GM23338 (cell line): ENCODE results near the gene SRP14. TPM values are rescaled to one million over a fixed set of nuclear protein-coding genes. Genes with fewer than 3 reads are reported as not detected.

Source experiments
- ATAC-seq: fragments of 200-7000 bp; cut with Tn5 transposase; 3 replicates; pipeline ENCODE4 v1.9.1; 2020
- DNase-seq: peaks from one replicate; pipeline ENCODE4 v3.0.0-alpha.2; 2015; ENCODE audit warnings: low spot score
- H2AFZ ChIP-seq: fragments of 200-600 bp; sonication (generic); 2 replicates; pipeline ENCODE4 v1.8.0; 2016; ENCODE audit warnings: antibody characterized with exemption, mild to moderate bottlenecking, moderate library complexity
- H3F3A ChIP-seq: fragments of 200-600 bp; sonication (generic); replicated peaks from 2 replicates; pipeline ENCODE4 v1.8.0; 2017; ENCODE audit warnings: antibody characterized with exemption, mixed run types, low read depth
- H3K27ac ChIP-seq: fragments of 200-600 bp; sonication (generic); 2 replicates; pipeline ENCODE4 v1.6.1; 2016; ENCODE audit warnings: low read depth
- H3K27me3 ChIP-seq: fragments of 200-600 bp; sonication (generic); 2 replicates; pipeline ENCODE4 v1.8.0; 2016; ENCODE audit warnings: mild to moderate bottlenecking, mixed run types, moderate library complexity; ENCODE audit not compliant: insufficient read depth
- H3K36me3 ChIP-seq: fragments of 200-600 bp; sonication (generic); 2 replicates; pipeline ENCODE4 v1.8.0; 2016; ENCODE audit warnings: mild to moderate bottlenecking; ENCODE audit not compliant: insufficient read depth
- H3K4me1 ChIP-seq: fragments of 200-600 bp; sonication (generic); 2 replicates; pipeline ENCODE4 v1.8.0; 2016; ENCODE audit warnings: mild to moderate bottlenecking, moderate library complexity; ENCODE audit not compliant: insufficient read depth
- H3K4me2 ChIP-seq: fragments of 200-600 bp; sonication (generic); 2 replicates; pipeline ENCODE4 v1.7.1; 2017; ENCODE audit warnings: mixed run types
- H3K4me3 ChIP-seq: fragments of 200-600 bp; sonication (generic); 2 replicates; pipeline ENCODE4 v1.6.1; 2016; ENCODE audit warnings: mixed run types
- H3K79me2 ChIP-seq: fragments of 200-600 bp; sonication (generic); replicated peaks from 2 replicates; pipeline ENCODE4 v1.8.0; 2017; ENCODE audit warnings: mild to moderate bottlenecking; ENCODE audit not compliant: insufficient read depth
- H3K9me2 ChIP-seq: fragments of 200-600 bp; sonication (generic); 2 replicates; pipeline ENCODE4 v1.8.0; 2017; ENCODE audit not compliant: insufficient read depth
- H4K20me1 ChIP-seq: fragments of 200-600 bp; sonication (generic); replicated peaks from 2 replicates; pipeline ENCODE4 v1.8.0; 2017; ENCODE audit warnings: mild to moderate bottlenecking; ENCODE audit not compliant: insufficient read depth
- H3K27ac Mint-ChIP-seq: 2 replicates; pipeline ENCODE4 v1.8.0; 2020; ENCODE audit warnings: inconsistent platforms, mild to moderate bottlenecking, moderate library complexity, mixed read lengths
- H3K27me3 Mint-ChIP-seq: 3 replicates; pipeline ENCODE4 v1.8.0; 2022; ENCODE audit warnings: low read depth, mild to moderate bottlenecking, moderate library complexity, mixed read lengths, inconsistent platforms; ENCODE audit not compliant: insufficient read depth, poor library complexity
- H3K36me3 Mint-ChIP-seq: 3 replicates; pipeline ENCODE4 v1.8.0; 2021; ENCODE audit warnings: low read depth, mild to moderate bottlenecking, inconsistent platforms, moderate library complexity, mixed read lengths
- H3K4me1 Mint-ChIP-seq: 3 replicates; pipeline ENCODE4 v1.8.0; 2020; ENCODE audit warnings: mild to moderate bottlenecking, inconsistent platforms, mixed read lengths
- H3K4me3 Mint-ChIP-seq: 3 replicates; pipeline ENCODE4 v1.8.0; 2021; ENCODE audit warnings: moderate library complexity, mild to moderate bottlenecking, inconsistent platforms, mixed read lengths
- H3K9me3 Mint-ChIP-seq: 3 replicates; pipeline ENCODE4 v1.8.0; 2020; ENCODE audit warnings: moderate library complexity, mild to moderate bottlenecking, inconsistent platforms, mixed read lengths
- CREB1 ChIP-seq: fragments of 250-450 bp; sonication (Bioruptor Pico); IDR thresholded peaks from 2 replicates; pipeline ENCODE4 v1.5.0; 2020; ENCODE audit warnings: low read depth, mild to moderate bottlenecking, moderate library complexity
- CTCF ChIP-seq, 2 experiments: fragments of 200-600 bp in 1 of 2; sonication (generic) in 1 of 2; conservative IDR thresholded peaks; 2 replicates each; pipeline versions ENCODE4 v1.5.1 to v1.6.1; 2016 to 2017; ENCODE audit warnings: antibody characterized with exemption in 2 of 2, low read depth in 2 of 2, mild to moderate bottlenecking in 2 of 2, moderate library complexity in 1 of 2
- EZH2 ChIP-seq: fragments of 200-600 bp; sonication (generic); IDR thresholded peaks from one replicate; pipeline ENCODE4 v1.8.0; 2017; ENCODE audit warnings: antibody characterized with exemption, mild to moderate bottlenecking, low read depth; ENCODE audit not compliant: unreplicated experiment
- EZH2phosphoT487 ChIP-seq: fragments of 200-600 bp; sonication (generic); IDR thresholded peaks from one replicate; pipeline ENCODE4 v1.8.1; 2018; ENCODE audit warnings: antibody characterized with exemption; ENCODE audit not compliant: unreplicated experiment
- NANOG ChIP-seq: IDR thresholded peaks from 2 replicates; pipeline ENCODE4 v1.6.1; 2016; ENCODE audit warnings: antibody characterized with exemption, borderline replicate concordance
- REST ChIP-seq: IDR thresholded peaks from one replicate; pipeline ENCODE4 v1.6.1; 2018; ENCODE audit warnings: antibody characterized with exemption; ENCODE audit not compliant: unreplicated experiment
- ZNF114 ChIP-seq: fragments of 250-450 bp; sonication (Bioruptor Pico); IDR thresholded peaks from 2 replicates; pipeline ENCODE4 v1.5.0; 2020; ENCODE audit warnings: mild to moderate bottlenecking, moderate library complexity
- ZNF331 ChIP-seq: fragments of 250-450 bp; sonication (Bioruptor Pico); IDR thresholded peaks from 2 replicates; pipeline ENCODE4 v1.5.0; 2020; ENCODE audit warnings: low read depth, mild to moderate bottlenecking, moderate library complexity
- polyA plus RNA-seq: library from polyadenylated mRNA; unstranded; fragments of >200 nt; fragmentation: Nextera tagmentation; extraction: Ambion mirVana; gene quantifications from 2 replicates; pipeline ENCODE4 v1.2.1, GENCODE V29; 2016
- total RNA-seq: library from RNA; depleted of rRNA; stranded (reverse); fragments of >200 nt; shearing (Covaris generic); gene quantifications from 2 replicates; pipeline ENCODE4 v1.2.3, GENCODE V29; 2014

SRP14 gene
- total and polyA plus RNA-seq, 2 experiments from 2014 or later: 249 to 1,412 TPM

- Histone ChIP-seq H3K27me3 (no peaks in the 10 kb centered on the region), H3K9me2 (no peaks in the 10 kb centered on the region), H3K79me2 (no peaks in the 10 kb centered on the region), H3K4me1 (peaks cover 6% of the 10 kb centered on the region), H4K20me1 (no peaks in the 10 kb centered on the region), H3F3A (0 out of 2 replicates have a peak, but pooled peaks cover 10% of the 10 kb centered on the region), H2AFZ (no peak overlapping the region), H3K4me2 (no peak overlapping the region), H3K4me3 (no peak overlapping the region), H3K27ac (no peak overlapping the region), H3K36me3 (no peaks in the 10 kb centered on the region)
- no peaks in the 10 kb centered on the region; the same call in 2 of the 3 replicates for H3K9me3 Mint-ChIP-seq
- H3K36me3 Mint-ChIP-seq: no peaks in the 10 kb centered on the region; the same call in 2 of the 3 replicates
- ATAC-seq: peak; percentile 21
- no peak overlapping the region for H3K27ac Mint-ChIP-seq
- peaks cover 31% of the 10 kb centered on the region for H3K4me1 Mint-ChIP-seq
- H3K4me3 Mint-ChIP-seq: no peak overlapping the region
- TF ChIP-seq CTCF (conservative IDR thresholded peaks at IDR 0.05; ENCODE audit: low read depth in 2 of 2): peak; percentile 42 to 68; a peak in 3 of 4 replicates
- TF ChIP-seq CREB1 (CRISPR knock-in tag): no peak
- no peak for TF ChIP-seq ZNF114 (CRISPR knock-in tag)
- peak; percentile 53 for DNase-seq
- peaks cover 11% of the 10 kb centered on the region for H3K27me3 Mint-ChIP-seq
Measured at GRCh38 chr15:40053079-40053830, 14.3 kb upstream of the SRP14 start.

- no peaks in the 10 kb centered on the region; the same call in 2 of the 3 replicates for H3K9me3 Mint-ChIP-seq
- TF ChIP-seq ZNF331 (CRISPR knock-in tag): no peak
- TF ChIP-seq NANOG: no peak
- TF ChIP-seq REST: no peak
- TF ChIP-seq EZH2phosphoT487: no peak
- no peak for TF ChIP-seq EZH2
- Histone ChIP-seq H3K4me3 (no peak overlapping the region), H3K36me3 (no peaks in the 10 kb centered on the region), H3K4me1 (peaks cover 6% of the 10 kb centered on the region), H3K27ac (no peak overlapping the region), H3K9me2 (no peaks in the 10 kb centered on the region), H3K4me2 (no peak overlapping the region), H2AFZ (no peak overlapping the region), H3F3A (0 out of 2 replicates have a peak, but pooled peaks cover 10% of the 10 kb centered on the region), H4K20me1 (no peaks in the 10 kb centered on the region), H3K79me2 (no peaks in the 10 kb centered on the region), H3K27me3 (no peaks in the 10 kb centered on the region)
- ATAC-seq (no peak), DNase-seq (no peak)
- peaks cover 36% of the 10 kb centered on the region for H3K4me1 Mint-ChIP-seq
- no peak overlapping the region for H3K27ac Mint-ChIP-seq
- peaks cover 12% of the 10 kb centered on the region for H3K27me3 Mint-ChIP-seq
- no peaks in the 10 kb centered on the region; the same call in 2 of the 3 replicates for H3K36me3 Mint-ChIP-seq
- H3K4me3 Mint-ChIP-seq: no peak overlapping the region
Measured at GRCh38 chr15:40052604-40053003, 13.6 kb upstream of the SRP14 start.
